CD14-positive monocyte (primary cell): ENCODE data around the gene FERMT2. TPM values are rescaled to one million over a fixed set of nuclear protein-coding genes. Genes with fewer than 3 reads are reported as not detected.

Experiments used
- DNase-seq, 3 donors: peaks; one replicate each; pipeline ENCODE4 v3.0.0-alpha.2; 2011 to 2022
- H2AFZ ChIP-seq: 2 replicates; pipeline ENCODE4 v1.6.0; 2012; ENCODE audit warnings: mild to moderate bottlenecking, low read depth, low read length, inconsistent platforms; ENCODE audit not compliant: insufficient read depth, poor library complexity, severe bottlenecking
- H3K27ac ChIP-seq, 2 donors: 1 replicate in 1 of 2; 2 replicates in 1 of 2; pipeline ENCODE4 v1.5.1; 2012 to 2013; ENCODE audit warnings: low read length in 2 of 2, control low read depth in 1 of 2, inconsistent platforms in 1 of 2, low read depth in 1 of 2, mild to moderate bottlenecking in 1 of 2
- H3K27me3 ChIP-seq, 2 donors: one replicate each; pipeline versions ENCODE4 v1.6.0 to v1.6.1; 2011 to 2013; ENCODE audit warnings: low read length in 2 of 2; ENCODE audit not compliant: control insufficient read depth in 2 of 2, insufficient read depth in 2 of 2
- H3K36me3 ChIP-seq, 2 donors: replicated peaks in 1 of 2; 1 replicate in 1 of 2; 2 replicates in 1 of 2; pipeline versions ENCODE4 v1.5.1 to v1.6.1; 2012 to 2013; ENCODE audit warnings: low read length in 2 of 2, control low read depth in 1 of 2, inconsistent platforms in 1 of 2, mild to moderate bottlenecking in 1 of 2; ENCODE audit not compliant: insufficient read depth in 2 of 2, control insufficient read depth in 1 of 2
- H3K4me1 ChIP-seq, 2 donors: 1 replicate in 1 of 2; 2 replicates in 1 of 2; pipeline versions ENCODE4 v1.5.1 to v1.6.1; 2012 to 2013; ENCODE audit warnings: low read length in 2 of 2, control low read depth in 1 of 2, inconsistent platforms in 1 of 2, mild to moderate bottlenecking in 1 of 2, moderate library complexity in 1 of 2; ENCODE audit not compliant: insufficient read depth in 2 of 2, control insufficient read depth in 1 of 2
- H3K4me2 ChIP-seq: replicated peaks from 2 replicates; pipeline ENCODE3; 2012; ENCODE audit warnings: low read length, moderate library complexity, mild to moderate bottlenecking; ENCODE audit not compliant: poor library complexity, severe bottlenecking; ENCODE audit errors: extremely low read depth
- H3K4me3 ChIP-seq, 3 experiments: fragments of 200-600 bp in 1 of 3; sonication (generic) in 1 of 3; replicated peaks in 1 of 3; 1 replicate in 2 of 3; 2 replicates in 1 of 3; pipeline ENCODE4 v1.5.1; 2011 to 2013; ENCODE audit warnings: low read length in 3 of 3, mild to moderate bottlenecking in 3 of 3, control low read depth in 2 of 3, low read depth in 2 of 3, inconsistent platforms in 1 of 3, moderate library complexity in 1 of 3
- H3K79me2 ChIP-seq: 2 replicates; pipeline ENCODE4 v1.6.0; 2012; ENCODE audit warnings: mild to moderate bottlenecking, control low read depth, inconsistent platforms, low read length, moderate library complexity; ENCODE audit not compliant: insufficient read depth
- H3K9ac ChIP-seq: 2 replicates; pipeline ENCODE4 v1.6.0; 2017; ENCODE audit warnings: low read length, mild to moderate bottlenecking; ENCODE audit not compliant: insufficient read depth, poor library complexity, severe bottlenecking
- H3K9me3 ChIP-seq, 2 donors: replicated peaks in 1 of 2; 1 replicate in 1 of 2; 2 replicates in 1 of 2; pipeline versions ENCODE4 v1.5.1 to v1.6.1; 2012 to 2013; ENCODE audit warnings: low read length in 2 of 2, control low read depth in 1 of 2; ENCODE audit not compliant: control insufficient read depth in 1 of 2, insufficient read depth in 1 of 2
- H4K20me1 ChIP-seq: 2 replicates; pipeline ENCODE4 v1.6.0; 2012; ENCODE audit warnings: mild to moderate bottlenecking, low read length, control low read depth, moderate library complexity; ENCODE audit not compliant: insufficient read depth
- H3K27ac Mint-ChIP-seq, 7 donors: one replicate each; pipeline ENCODE4 v1.8.0; 2020; ENCODE audit warnings: mild to moderate bottlenecking in 7 of 7, mixed read lengths in 7 of 7, moderate library complexity in 6 of 7, inconsistent platforms in 2 of 7
- H3K27me3 Mint-ChIP-seq, 3 donors: one replicate each; pipeline ENCODE4 v1.8.0; 2021 to 2022; ENCODE audit warnings: low read depth in 3 of 3, mild to moderate bottlenecking in 3 of 3, mixed read lengths in 3 of 3, moderate library complexity in 3 of 3, inconsistent platforms in 1 of 3
- H3K36me3 Mint-ChIP-seq, 2 donors: one replicate each; pipeline ENCODE4 v1.8.0; 2020; ENCODE audit warnings: mixed read lengths in 2 of 2, inconsistent platforms in 1 of 2, mild to moderate bottlenecking in 1 of 2
- H3K4me1 Mint-ChIP-seq: one replicate; pipeline ENCODE4 v1.8.0; 2020; ENCODE audit warnings: mild to moderate bottlenecking, mixed read lengths
- H3K4me3 Mint-ChIP-seq, 2 donors: one replicate each; pipeline ENCODE4 v1.8.0; 2020; ENCODE audit warnings: mild to moderate bottlenecking in 2 of 2, mixed read lengths in 2 of 2, moderate library complexity in 1 of 2
- H3K9me3 Mint-ChIP-seq, 7 donors: one replicate each; pipeline ENCODE4 v1.8.0; 2020 to 2022; ENCODE audit warnings: mixed read lengths in 7 of 7, mild to moderate bottlenecking in 6 of 7, moderate library complexity in 6 of 7, inconsistent platforms in 2 of 7
- CTCF ChIP-seq: fragments of 200-600 bp; IDR thresholded peaks from one replicate; pipeline ENCODE4 v1.8.0; 2022; ENCODE audit warnings: antibody characterized with exemption, mild to moderate bottlenecking
- WGBS: methylation state at CpG from one replicate; pipeline ENCODE4 v1.1.5; 2013; ENCODE audit warnings: missing lambda C conversion rate; ENCODE audit not compliant: insufficient coverage; 5-methylcytosine and 5-hydroxymethylcytosine counted together
- intact Hi-C, 2 donors: fragments of 100-400 bp; cut with micrococcal nuclease; formaldehyde crosslinking; loops; one replicate each; pipeline versions ENCODE4 v1.15.0 to v1.15.1; 2023
- polyA plus RNA-seq, 3 donors: library from polyadenylated mRNA; depleted of rRNA in 1 of 3; unstranded in 2 of 3; stranded (reverse) in 1 of 3; fragments of 300-500 nt in 2 of 3; fragments of >200 nt in 1 of 3; fragmentation: Illumina TruSeq in 2 of 3; gene quantifications; 1 replicate in 2 of 3; 2 replicates in 1 of 3; pipeline ENCODE4 v1.2.3, GENCODE V29; 2012 to 2021

The FERMT2 gene
- polyA plus RNA-seq, 3 donors = not detected

GRCh38 chr14:52910572-52910971 lies 40.3 kb downstream of the FERMT2 start:
- WGBS = no CpG with 5 or more reads among the region's 2 CpGs

GRCh38 chr14:52907949-52908348 lies 42.9 kb downstream of the FERMT2 start:
- Histone ChIP-seq H3K4me1 (no peaks in the 10 kb centered on the region), H3K9ac (no peak overlapping the region), H3K36me3 (no peaks in the 10 kb centered on the region), H2AFZ (no peak overlapping the region), H3K27ac (no peak overlapping the region), H3K4me3 (no peak overlapping the region), H4K20me1 (no peaks in the 10 kb centered on the region), H3K27me3 (no peaks in the 10 kb centered on the region), H3K4me2 (no peak overlapping the region), H3K79me2 (no peaks in the 10 kb centered on the region), H3K9me3 (no peaks in the 10 kb centered on the region)
- TF ChIP-seq CTCF = no peak
- no peaks in the 10 kb centered on the region for H3K36me3 Mint-ChIP-seq
- H3K9me3 Mint-ChIP-seq = peaks cover 0 to 2% (median 0%) of the 10 kb centered on the region in 7 donors
- intact Hi-C loops = no loop called here
- no peak overlapping the region for H3K4me3 Mint-ChIP-seq
- WGBS = 100% methylated on average over 3 of the region's 5 CpGs
- no peaks in the 10 kb centered on the region for H3K4me1 Mint-ChIP-seq
- DNase-seq = no peak
- H3K27ac Mint-ChIP-seq = no peak overlapping the region
- peaks cover 2 to 6% (median 4%) of the 10 kb centered on the region in 3 donors for H3K27me3 Mint-ChIP-seq

More at GRCh38 chr14:52910572-52910971, 40.3 kb downstream of the FERMT2 start:
- H3K4me2 ChIP-seq = no peak overlapping the region
- Mint-ChIP-seq H3K27me3 (peaks cover 2 to 6% (median 4%) of the 10 kb centered on the region in 3 donors), H3K27ac (no peak overlapping the region), H3K4me1 (no peaks in the 10 kb centered on the region), H3K36me3 (no peaks in the 10 kb centered on the region), H3K4me3 (no peak overlapping the region), H3K9me3 (peaks cover 0 to 2% (median 0%) of the 10 kb centered on the region in 7 donors)
- H3K9me3 ChIP-seq = no peaks in the 10 kb centered on the region
- H2AFZ ChIP-seq = no peak overlapping the region
- no peaks in the 10 kb centered on the region for H4K20me1 ChIP-seq
- no peak for DNase-seq
- H3K4me1 ChIP-seq = no peaks in the 10 kb centered on the region
- no peak overlapping the region for H3K9ac ChIP-seq
- H3K36me3 ChIP-seq = no peaks in the 10 kb centered on the region
- no peaks in the 10 kb centered on the region for H3K27me3 ChIP-seq
- no peaks in the 10 kb centered on the region for H3K79me2 ChIP-seq
- no peak for TF ChIP-seq CTCF
- intact Hi-C loops = no loop called here
- no peak overlapping the region for H3K27ac ChIP-seq
- no peak overlapping the region for H3K4me3 ChIP-seq
